GM19463 (cell line): ENCODE results near the gene CCDC92B.

Source experiments
- ATAC-seq: cut with Tn5 transposase; IDR thresholded peaks from one replicate; pipeline ENCODE4 v1.9.1; 2021; ENCODE audit warnings: mild to moderate bottlenecking, moderate library complexity; ENCODE audit not compliant: unreplicated experiment

The CCDC92B gene

GRCh38 chr17:2779545-2779944 is 30.1 kb upstream of the CCDC92B start:
- ATAC-seq = no peak

- ATAC-seq = no peak
Observed at GRCh38 chr17:2778489-2778888, 29.0 kb upstream of the CCDC92B start.

GRCh38 chr17:2777242-2777867 is 27.9 kb upstream of the CCDC92B start:
- no peak for ATAC-seq

- ATAC-seq = no peak
Observed at GRCh38 chr17:2776589-2777241, 27.3 kb upstream of the CCDC92B start.

- no peak for ATAC-seq
Observed at GRCh38 chr17:2775206-2775605, 25.8 kb upstream of the CCDC92B start.

- no peak for ATAC-seq
Observed at GRCh38 chr17:2770129-2770528, 20.7 kb upstream of the CCDC92B start.

GRCh38 chr17:2758870-2759269 is 9.4 kb upstream of the CCDC92B start:
- ATAC-seq = no peak

- ATAC-seq = no peak
Observed at GRCh38 chr17:2755891-2756724, 6.7 kb upstream of the CCDC92B start.

GRCh38 chr17:2751491-2751890 is 2.0 kb upstream of the CCDC92B start:
- no peak for ATAC-seq

GRCh38 chr17:2750721-2751120 is 1.3 kb upstream of the CCDC92B start:
- ATAC-seq = no peak

GRCh38 chr17:2749784-2750181 is 331 bp upstream of the CCDC92B start:
- no peak for ATAC-seq

GRCh38 chr17:2745317-2746037 is 4.0 kb downstream of the CCDC92B start:
- ATAC-seq = no peak

GRCh38 chr17:2737693-2738092 is 11.8 kb downstream of the CCDC92B start:
- no peak for ATAC-seq

GRCh38 chr17:2736956-2737355 is 12.5 kb downstream of the CCDC92B start:
- ATAC-seq = no peak

GRCh38 chr17:2735896-2736295 is 13.6 kb downstream of the CCDC92B start:
- ATAC-seq = no peak

- ATAC-seq = no peak
Observed at GRCh38 chr17:2734939-2735338, 14.5 kb downstream of the CCDC92B start.

- no peak for ATAC-seq
Observed at GRCh38 chr17:2731807-2732206, 17.6 kb downstream of the CCDC92B start.

GRCh38 chr17:2730764-2731353 is 18.6 kb downstream of the CCDC92B start:
- no peak for ATAC-seq

GRCh38 chr17:2724784-2725164 is 24.7 kb downstream of the CCDC92B start:
- no peak for ATAC-seq

- no peak for ATAC-seq
Observed at GRCh38 chr17:2723997-2724783, 25.3 kb downstream of the CCDC92B start.
